GM23338 (cell line): ENCODE results near the gene OR13A1. TPM values are rescaled to one million over a fixed set of nuclear protein-coding genes. Genes with fewer than 3 reads are reported as not detected.
A peak's percentile ranks its signal among the peaks of the same experiment; 100 is the strongest.

Experiments used
- ATAC-seq: fragments of 200-7000 bp; cut with Tn5 transposase; 3 replicates; pipeline ENCODE4 v1.9.1; 2020
- DNase-seq: peaks from one replicate; pipeline ENCODE4 v3.0.0-alpha.2; 2015; ENCODE audit warnings: low spot score
- H2AFZ ChIP-seq: fragments of 200-600 bp; sonication (generic); 2 replicates; pipeline ENCODE4 v1.8.0; 2016; ENCODE audit warnings: antibody characterized with exemption, mild to moderate bottlenecking, moderate library complexity
- H3F3A ChIP-seq: fragments of 200-600 bp; sonication (generic); replicated peaks from 2 replicates; pipeline ENCODE4 v1.8.0; 2017; ENCODE audit warnings: antibody characterized with exemption, mixed run types, low read depth
- H3K27ac ChIP-seq: fragments of 200-600 bp; sonication (generic); 2 replicates; pipeline ENCODE4 v1.6.1; 2016; ENCODE audit warnings: low read depth
- H3K27me3 ChIP-seq: fragments of 200-600 bp; sonication (generic); 2 replicates; pipeline ENCODE4 v1.8.0; 2016; ENCODE audit warnings: mild to moderate bottlenecking, mixed run types, moderate library complexity; ENCODE audit not compliant: insufficient read depth
- H3K36me3 ChIP-seq: fragments of 200-600 bp; sonication (generic); 2 replicates; pipeline ENCODE4 v1.8.0; 2016; ENCODE audit warnings: mild to moderate bottlenecking; ENCODE audit not compliant: insufficient read depth
- H3K4me1 ChIP-seq: fragments of 200-600 bp; sonication (generic); 2 replicates; pipeline ENCODE4 v1.8.0; 2016; ENCODE audit warnings: mild to moderate bottlenecking, moderate library complexity; ENCODE audit not compliant: insufficient read depth
- H3K4me2 ChIP-seq: fragments of 200-600 bp; sonication (generic); 2 replicates; pipeline ENCODE4 v1.7.1; 2017; ENCODE audit warnings: mixed run types
- H3K4me3 ChIP-seq: fragments of 200-600 bp; sonication (generic); 2 replicates; pipeline ENCODE4 v1.6.1; 2016; ENCODE audit warnings: mixed run types
- H3K79me2 ChIP-seq: fragments of 200-600 bp; sonication (generic); replicated peaks from 2 replicates; pipeline ENCODE4 v1.8.0; 2017; ENCODE audit warnings: mild to moderate bottlenecking; ENCODE audit not compliant: insufficient read depth
- H3K9me2 ChIP-seq: fragments of 200-600 bp; sonication (generic); 2 replicates; pipeline ENCODE4 v1.8.0; 2017; ENCODE audit not compliant: insufficient read depth
- H4K20me1 ChIP-seq: fragments of 200-600 bp; sonication (generic); replicated peaks from 2 replicates; pipeline ENCODE4 v1.8.0; 2017; ENCODE audit warnings: mild to moderate bottlenecking; ENCODE audit not compliant: insufficient read depth
- H3K27ac Mint-ChIP-seq: 2 replicates; pipeline ENCODE4 v1.8.0; 2020; ENCODE audit warnings: inconsistent platforms, mild to moderate bottlenecking, moderate library complexity, mixed read lengths
- H3K27me3 Mint-ChIP-seq: 3 replicates; pipeline ENCODE4 v1.8.0; 2022; ENCODE audit warnings: low read depth, mild to moderate bottlenecking, moderate library complexity, mixed read lengths, inconsistent platforms; ENCODE audit not compliant: insufficient read depth, poor library complexity
- H3K36me3 Mint-ChIP-seq: 3 replicates; pipeline ENCODE4 v1.8.0; 2021; ENCODE audit warnings: low read depth, mild to moderate bottlenecking, inconsistent platforms, moderate library complexity, mixed read lengths
- H3K4me1 Mint-ChIP-seq: 3 replicates; pipeline ENCODE4 v1.8.0; 2020; ENCODE audit warnings: mild to moderate bottlenecking, inconsistent platforms, mixed read lengths
- H3K4me3 Mint-ChIP-seq: 3 replicates; pipeline ENCODE4 v1.8.0; 2021; ENCODE audit warnings: moderate library complexity, mild to moderate bottlenecking, inconsistent platforms, mixed read lengths
- H3K9me3 Mint-ChIP-seq: 3 replicates; pipeline ENCODE4 v1.8.0; 2020; ENCODE audit warnings: moderate library complexity, mild to moderate bottlenecking, inconsistent platforms, mixed read lengths
- CREB1 ChIP-seq: fragments of 250-450 bp; sonication (Bioruptor Pico); IDR thresholded peaks from 2 replicates; pipeline ENCODE4 v1.5.0; 2020; ENCODE audit warnings: low read depth, mild to moderate bottlenecking, moderate library complexity
- CTCF ChIP-seq, 2 experiments: fragments of 200-600 bp in 1 of 2; sonication (generic) in 1 of 2; conservative IDR thresholded peaks; 2 replicates each; pipeline versions ENCODE4 v1.5.1 to v1.6.1; 2016 to 2017; ENCODE audit warnings: antibody characterized with exemption in 2 of 2, low read depth in 2 of 2, mild to moderate bottlenecking in 2 of 2, moderate library complexity in 1 of 2
- EZH2 ChIP-seq: fragments of 200-600 bp; sonication (generic); IDR thresholded peaks from one replicate; pipeline ENCODE4 v1.8.0; 2017; ENCODE audit warnings: antibody characterized with exemption, mild to moderate bottlenecking, low read depth; ENCODE audit not compliant: unreplicated experiment
- EZH2phosphoT487 ChIP-seq: fragments of 200-600 bp; sonication (generic); IDR thresholded peaks from one replicate; pipeline ENCODE4 v1.8.1; 2018; ENCODE audit warnings: antibody characterized with exemption; ENCODE audit not compliant: unreplicated experiment
- JUNB ChIP-seq: IDR thresholded peaks from one replicate; pipeline ENCODE4 v1.6.1; 2016; ENCODE audit warnings: antibody characterized with exemption; ENCODE audit not compliant: unreplicated experiment
- NANOG ChIP-seq: IDR thresholded peaks from 2 replicates; pipeline ENCODE4 v1.6.1; 2016; ENCODE audit warnings: antibody characterized with exemption, borderline replicate concordance
- POLR2AphosphoS5 ChIP-seq: IDR thresholded peaks from 2 replicates; pipeline ENCODE4 v1.6.1; 2016; ENCODE audit warnings: antibody characterized with exemption, low read depth
- STAT1 ChIP-seq: IDR thresholded peaks from one replicate; pipeline ENCODE4 v1.6.1; 2016; ENCODE audit warnings: antibody characterized with exemption; ENCODE audit not compliant: unreplicated experiment
- ZNF114 ChIP-seq: fragments of 250-450 bp; sonication (Bioruptor Pico); IDR thresholded peaks from 2 replicates; pipeline ENCODE4 v1.5.0; 2020; ENCODE audit warnings: mild to moderate bottlenecking, moderate library complexity
- ZNF331 ChIP-seq: fragments of 250-450 bp; sonication (Bioruptor Pico); IDR thresholded peaks from 2 replicates; pipeline ENCODE4 v1.5.0; 2020; ENCODE audit warnings: low read depth, mild to moderate bottlenecking, moderate library complexity
- polyA plus RNA-seq: library from polyadenylated mRNA; unstranded; fragments of >200 nt; fragmentation: Nextera tagmentation; extraction: Ambion mirVana; gene quantifications from 2 replicates; pipeline ENCODE4 v1.2.1, GENCODE V29; 2016
- total RNA-seq: library from RNA; depleted of rRNA; stranded (reverse); fragments of >200 nt; shearing (Covaris generic); gene quantifications from 2 replicates; pipeline ENCODE4 v1.2.3, GENCODE V29; 2014
- TF ChIP-seq, protein P1 (sequence below): IDR thresholded peaks from 2 replicates; pipeline ENCODE4 v1.6.1; 2016; ENCODE audit warnings: antibody characterized with exemption
- TF ChIP-seq, protein P2 (sequence below): fragments of 250-450 bp; sonication (Bioruptor Pico); IDR thresholded peaks from 2 replicates; pipeline ENCODE4 v1.5.0; 2020; ENCODE audit warnings: mild to moderate bottlenecking, moderate library complexity
- TF ChIP-seq, protein P3 (sequence below): IDR thresholded peaks from one replicate; pipeline ENCODE4 v1.6.1; 2018; ENCODE audit warnings: antibody characterized with exemption; ENCODE audit not compliant: unreplicated experiment

Gene OR13A1
- total and polyA plus RNA-seq, 2 experiments from 2014 or later = 0.21 TPM; not detected in 1

- peaks cover 5% of the 10 kb centered on the region for H3K27me3 Mint-ChIP-seq
- H3K9me3 Mint-ChIP-seq = peaks cover 17% of the 10 kb centered on the region
- no peak for DNase-seq
- Histone ChIP-seq H2AFZ (peak overlapping the region; percentile 28; the same call in 1 of the 2 replicates), H3K9me2 (no peaks in the 10 kb centered on the region), H3K79me2 (no peaks in the 10 kb centered on the region), H3F3A (no peaks in the 10 kb centered on the region), H3K27ac (no peak overlapping the region), H4K20me1 (no peaks in the 10 kb centered on the region), H3K4me2 (no peak overlapping the region), H3K27me3 (no peaks in the 10 kb centered on the region), H3K4me3 (no peak overlapping the region), H3K36me3 (no peaks in the 10 kb centered on the region), H3K4me1 (no peaks in the 10 kb centered on the region)
- ATAC-seq = no peak
- TF ChIP-seq CREB1 (CRISPR knock-in tag) = no peak
- TF ChIP-seq, protein P1, sequence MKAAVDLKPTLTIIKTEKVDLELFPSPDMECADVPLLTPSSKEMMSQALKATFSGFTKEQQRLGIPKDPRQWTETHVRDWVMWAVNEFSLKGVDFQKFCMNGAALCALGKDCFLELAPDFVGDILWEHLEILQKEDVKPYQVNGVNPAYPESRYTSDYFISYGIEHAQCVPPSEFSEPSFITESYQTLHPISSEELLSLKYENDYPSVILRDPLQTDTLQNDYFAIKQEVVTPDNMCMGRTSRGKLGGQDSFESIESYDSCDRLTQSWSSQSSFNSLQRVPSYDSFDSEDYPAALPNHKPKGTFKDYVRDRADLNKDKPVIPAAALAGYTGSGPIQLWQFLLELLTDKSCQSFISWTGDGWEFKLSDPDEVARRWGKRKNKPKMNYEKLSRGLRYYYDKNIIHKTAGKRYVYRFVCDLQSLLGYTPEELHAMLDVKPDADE = no peak
- no peak for TF ChIP-seq NANOG
- TF ChIP-seq EZH2 = no peak
- TF ChIP-seq, protein P2, sequence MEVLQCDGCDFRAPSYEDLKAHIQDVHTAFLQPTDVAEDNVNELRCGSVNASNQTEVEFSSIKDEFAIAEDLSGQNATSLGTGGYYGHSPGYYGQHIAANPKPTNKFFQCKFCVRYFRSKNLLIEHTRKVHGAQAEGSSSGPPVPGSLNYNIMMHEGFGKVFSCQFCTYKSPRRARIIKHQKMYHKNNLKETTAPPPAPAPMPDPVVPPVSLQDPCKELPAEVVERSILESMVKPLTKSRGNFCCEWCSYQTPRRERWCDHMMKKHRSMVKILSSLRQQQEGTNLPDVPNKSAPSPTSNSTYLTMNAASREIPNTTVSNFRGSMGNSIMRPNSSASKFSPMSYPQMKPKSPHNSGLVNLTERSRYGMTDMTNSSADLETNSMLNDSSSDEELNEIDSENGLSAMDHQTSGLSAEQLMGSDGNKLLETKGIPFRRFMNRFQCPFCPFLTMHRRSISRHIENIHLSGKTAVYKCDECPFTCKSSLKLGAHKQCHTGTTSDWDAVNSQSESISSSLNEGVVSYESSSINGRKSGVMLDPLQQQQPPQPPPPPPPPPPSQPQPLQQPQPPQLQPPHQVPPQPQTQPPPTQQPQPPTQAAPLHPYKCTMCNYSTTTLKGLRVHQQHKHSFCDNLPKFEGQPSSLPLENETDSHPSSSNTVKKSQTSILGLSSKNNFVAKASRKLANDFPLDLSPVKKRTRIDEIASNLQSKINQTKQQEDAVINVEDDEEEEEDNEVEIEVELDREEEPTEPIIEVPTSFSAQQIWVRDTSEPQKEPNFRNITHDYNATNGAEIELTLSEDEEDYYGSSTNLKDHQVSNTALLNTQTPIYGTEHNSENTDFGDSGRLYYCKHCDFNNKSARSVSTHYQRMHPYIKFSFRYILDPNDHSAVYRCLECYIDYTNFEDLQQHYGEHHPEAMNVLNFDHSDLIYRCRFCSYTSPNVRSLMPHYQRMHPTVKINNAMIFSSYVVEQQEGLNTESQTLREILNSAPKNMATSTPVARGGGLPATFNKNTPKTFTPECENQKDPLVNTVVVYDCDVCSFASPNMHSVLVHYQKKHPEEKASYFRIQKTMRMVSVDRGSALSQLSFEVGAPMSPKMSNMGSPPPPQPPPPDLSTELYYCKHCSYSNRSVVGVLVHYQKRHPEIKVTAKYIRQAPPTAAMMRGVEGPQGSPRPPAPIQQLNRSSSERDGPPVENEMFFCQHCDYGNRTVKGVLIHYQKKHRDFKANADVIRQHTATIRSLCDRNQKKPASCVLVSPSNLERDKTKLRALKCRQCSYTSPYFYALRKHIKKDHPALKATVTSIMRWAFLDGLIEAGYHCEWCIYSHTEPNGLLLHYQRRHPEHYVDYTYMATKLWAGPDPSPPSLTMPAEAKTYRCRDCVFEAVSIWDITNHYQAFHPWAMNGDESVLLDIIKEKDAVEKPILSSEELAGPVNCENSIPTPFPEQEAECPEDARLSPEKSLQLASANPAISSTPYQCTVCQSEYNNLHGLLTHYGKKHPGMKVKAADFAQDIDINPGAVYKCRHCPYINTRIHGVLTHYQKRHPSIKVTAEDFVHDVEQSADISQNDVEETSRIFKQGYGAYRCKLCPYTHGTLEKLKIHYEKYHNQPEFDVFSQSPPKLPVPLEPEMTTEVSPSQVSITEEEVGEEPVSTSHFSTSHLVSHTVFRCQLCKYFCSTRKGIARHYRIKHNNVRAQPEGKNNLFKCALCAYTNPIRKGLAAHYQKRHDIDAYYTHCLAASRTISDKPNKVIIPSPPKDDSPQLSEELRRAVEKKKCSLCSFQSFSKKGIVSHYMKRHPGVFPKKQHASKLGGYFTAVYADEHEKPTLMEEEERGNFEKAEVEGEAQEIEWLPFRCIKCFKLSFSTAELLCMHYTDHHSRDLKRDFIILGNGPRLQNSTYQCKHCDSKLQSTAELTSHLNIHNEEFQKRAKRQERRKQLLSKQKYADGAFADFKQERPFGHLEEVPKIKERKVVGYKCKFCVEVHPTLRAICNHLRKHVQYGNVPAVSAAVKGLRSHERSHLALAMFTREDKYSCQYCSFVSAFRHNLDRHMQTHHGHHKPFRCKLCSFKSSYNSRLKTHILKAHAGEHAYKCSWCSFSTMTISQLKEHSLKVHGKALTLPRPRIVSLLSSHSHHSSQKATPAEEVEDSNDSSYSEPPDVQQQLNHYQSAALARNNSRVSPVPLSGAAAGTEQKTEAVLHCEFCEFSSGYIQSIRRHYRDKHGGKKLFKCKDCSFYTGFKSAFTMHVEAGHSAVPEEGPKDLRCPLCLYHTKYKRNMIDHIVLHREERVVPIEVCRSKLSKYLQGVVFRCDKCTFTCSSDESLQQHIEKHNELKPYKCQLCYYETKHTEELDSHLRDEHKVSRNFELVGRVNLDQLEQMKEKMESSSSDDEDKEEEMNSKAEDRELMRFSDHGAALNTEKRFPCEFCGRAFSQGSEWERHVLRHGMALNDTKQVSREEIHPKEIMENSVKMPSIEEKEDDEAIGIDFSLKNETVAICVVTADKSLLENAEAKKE = no peak
- TF ChIP-seq STAT1 = no peak
- no peak for TF ChIP-seq POLR2AphosphoS5
- no peak for TF ChIP-seq CTCF (conservative IDR thresholded peaks at IDR 0.05; ENCODE audit: low read depth in 2 of 2)
- TF ChIP-seq EZH2phosphoT487 = no peak
- no peak for TF ChIP-seq JUNB
- no peak for TF ChIP-seq ZNF114 (CRISPR knock-in tag)
- TF ChIP-seq ZNF331 (CRISPR knock-in tag) = no peak
- TF ChIP-seq, protein P3, sequence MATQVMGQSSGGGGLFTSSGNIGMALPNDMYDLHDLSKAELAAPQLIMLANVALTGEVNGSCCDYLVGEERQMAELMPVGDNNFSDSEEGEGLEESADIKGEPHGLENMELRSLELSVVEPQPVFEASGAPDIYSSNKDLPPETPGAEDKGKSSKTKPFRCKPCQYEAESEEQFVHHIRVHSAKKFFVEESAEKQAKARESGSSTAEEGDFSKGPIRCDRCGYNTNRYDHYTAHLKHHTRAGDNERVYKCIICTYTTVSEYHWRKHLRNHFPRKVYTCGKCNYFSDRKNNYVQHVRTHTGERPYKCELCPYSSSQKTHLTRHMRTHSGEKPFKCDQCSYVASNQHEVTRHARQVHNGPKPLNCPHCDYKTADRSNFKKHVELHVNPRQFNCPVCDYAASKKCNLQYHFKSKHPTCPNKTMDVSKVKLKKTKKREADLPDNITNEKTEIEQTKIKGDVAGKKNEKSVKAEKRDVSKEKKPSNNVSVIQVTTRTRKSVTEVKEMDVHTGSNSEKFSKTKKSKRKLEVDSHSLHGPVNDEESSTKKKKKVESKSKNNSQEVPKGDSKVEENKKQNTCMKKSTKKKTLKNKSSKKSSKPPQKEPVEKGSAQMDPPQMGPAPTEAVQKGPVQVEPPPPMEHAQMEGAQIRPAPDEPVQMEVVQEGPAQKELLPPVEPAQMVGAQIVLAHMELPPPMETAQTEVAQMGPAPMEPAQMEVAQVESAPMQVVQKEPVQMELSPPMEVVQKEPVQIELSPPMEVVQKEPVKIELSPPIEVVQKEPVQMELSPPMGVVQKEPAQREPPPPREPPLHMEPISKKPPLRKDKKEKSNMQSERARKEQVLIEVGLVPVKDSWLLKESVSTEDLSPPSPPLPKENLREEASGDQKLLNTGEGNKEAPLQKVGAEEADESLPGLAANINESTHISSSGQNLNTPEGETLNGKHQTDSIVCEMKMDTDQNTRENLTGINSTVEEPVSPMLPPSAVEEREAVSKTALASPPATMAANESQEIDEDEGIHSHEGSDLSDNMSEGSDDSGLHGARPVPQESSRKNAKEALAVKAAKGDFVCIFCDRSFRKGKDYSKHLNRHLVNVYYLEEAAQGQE = no peak
- no peak overlapping the region for H3K27ac Mint-ChIP-seq
- H3K4me3 Mint-ChIP-seq = no peak overlapping the region
- no peaks in the 10 kb centered on the region for H3K4me1 Mint-ChIP-seq
- peaks cover 2% of the 10 kb centered on the region; the same call in 1 of the 3 replicates for H3K36me3 Mint-ChIP-seq
Observed at GRCh38 chr10:45255706-45256105, 59.7 kb downstream of the OR13A1 start.
